ENCODE results near the gene ZDHHC20. TPM values are rescaled to one million over a fixed set of nuclear protein-coding genes. Genes with fewer than 3 reads are reported as not detected.

The ZDHHC20 gene
- total RNA-seq, 1 donor from 2014 or later, result 64.7 TPM

DNA sequence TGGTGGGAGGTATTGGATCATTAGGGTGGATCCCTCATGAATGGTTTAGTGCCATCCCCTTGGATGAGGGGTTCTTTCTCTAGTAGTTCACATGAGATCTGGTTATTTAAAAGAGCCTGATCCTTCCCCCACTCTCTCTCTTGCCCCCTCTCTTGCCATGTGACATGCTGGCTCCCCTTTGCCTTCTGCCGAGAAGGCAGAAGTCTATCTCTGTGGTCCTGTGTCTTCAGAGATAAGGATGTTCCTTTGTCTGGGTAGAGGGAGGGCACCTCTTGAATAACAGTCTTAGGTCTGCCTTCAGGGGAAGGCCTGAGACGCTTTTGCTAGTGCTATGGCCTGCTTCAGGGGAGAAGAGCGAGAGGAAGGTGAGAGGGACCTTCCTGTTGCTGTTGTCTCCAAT, 2.0 kb upstream of the ZDHHC20 start:
- Mint-ChIP-seq H3K4me1 (peaks cover 18% of the 10 kb centered on the region), H3K27ac (no peak overlapping the region), H3K27me3 (peaks cover 6% of the 10 kb centered on the region), H3K4me3 (no peak overlapping the region), H3K36me3 (ENCODE audit: low read depth) (peaks cover 3% of the 10 kb centered on the region), H3K9me3 (no peaks in the 10 kb centered on the region)
- intact Hi-C loops (cut with micrococcal nuclease), result no loop called here
- no peak for DNase-seq

- H3K27ac Mint-ChIP-seq, result peak overlapping the region; percentile 93
- peaks cover 27% of the 10 kb centered on the region for H3K4me1 Mint-ChIP-seq
- H3K36me3 Mint-ChIP-seq (ENCODE audit: low read depth), result peaks cover 14% of the 10 kb centered on the region
- H3K27me3 Mint-ChIP-seq, result no peaks in the 10 kb centered on the region
- DNase-seq, result peak; percentile 83
- intact Hi-C loops (cut with micrococcal nuclease), result loop anchor here (1.0 to 10.0 kb wide), 5 partner anchors 23 to 1044 kb away; partner anchors contain the start of genes MRPL57 and SKA3
- H3K9me3 Mint-ChIP-seq, result no peaks in the 10 kb centered on the region
- H3K4me3 Mint-ChIP-seq, result peak overlapping the region; percentile 94
Measured at GRCh38 chr13:21458451-21458812, 671 bp downstream of the ZDHHC20 start.

DNA sequence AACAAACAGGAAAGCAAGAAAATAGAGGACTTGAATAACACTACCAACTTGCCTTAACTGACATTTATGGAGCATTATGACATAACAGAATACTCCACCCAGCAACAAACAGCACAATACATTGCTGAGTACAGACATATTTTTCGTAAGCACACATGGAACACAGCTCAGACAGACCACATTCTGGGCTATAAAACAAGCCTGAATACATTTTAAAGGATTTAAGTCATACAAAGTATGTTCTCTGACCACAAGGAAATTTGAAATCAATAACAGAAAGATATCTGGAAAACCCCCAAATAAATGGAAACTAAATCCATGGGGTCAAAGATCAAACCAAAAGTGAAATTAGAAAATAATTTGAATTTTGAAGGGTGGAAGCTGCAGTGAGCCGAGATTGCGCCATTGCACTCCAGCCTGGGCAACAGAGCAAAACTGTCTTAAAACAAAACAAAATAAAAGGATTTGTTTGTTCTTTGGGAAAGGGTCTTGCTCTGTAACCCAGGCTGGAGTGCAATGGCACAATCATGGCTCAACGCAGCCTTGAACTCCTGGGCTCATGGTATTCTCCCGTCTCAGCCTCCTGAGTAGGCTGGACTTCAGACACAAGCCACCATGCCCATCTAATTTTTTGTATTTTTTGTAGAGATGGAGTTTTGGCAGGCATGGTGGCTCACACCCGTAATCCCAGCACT, 5.6 kb downstream of the ZDHHC20 start:
- Mint-ChIP-seq H3K4me1 (peaks cover 33% of the 10 kb centered on the region), H3K27me3 (no peaks in the 10 kb centered on the region), H3K36me3 (ENCODE audit: low read depth) (peaks cover 37% of the 10 kb centered on the region), H3K9me3 (no peaks in the 10 kb centered on the region), H3K4me3 (no peak overlapping the region), H3K27ac (no peak overlapping the region)
- no peak for DNase-seq
- intact Hi-C loops (cut with micrococcal nuclease), result loop anchor here (10.0 kb wide), 1 partner anchor 1039 kb away; no protein-coding TSS in a partner anchor

- H3K27ac Mint-ChIP-seq, result no peak overlapping the region
- H3K36me3 Mint-ChIP-seq (ENCODE audit: low read depth), result peaks cover 41% of the 10 kb centered on the region
- no peaks in the 10 kb centered on the region for H3K9me3 Mint-ChIP-seq
- no peak overlapping the region for H3K4me3 Mint-ChIP-seq
- intact Hi-C loops (cut with micrococcal nuclease), result loop anchor here (10.0 kb wide), 1 partner anchor 1036 kb away; no protein-coding TSS in a partner anchor
- no peak for DNase-seq
- peaks cover 25% of the 10 kb centered on the region for H3K4me1 Mint-ChIP-seq
- H3K27me3 Mint-ChIP-seq, result no peaks in the 10 kb centered on the region
Measured at GRCh38 chr13:21450936-21451335, 8.2 kb downstream of the ZDHHC20 start.

DNA sequence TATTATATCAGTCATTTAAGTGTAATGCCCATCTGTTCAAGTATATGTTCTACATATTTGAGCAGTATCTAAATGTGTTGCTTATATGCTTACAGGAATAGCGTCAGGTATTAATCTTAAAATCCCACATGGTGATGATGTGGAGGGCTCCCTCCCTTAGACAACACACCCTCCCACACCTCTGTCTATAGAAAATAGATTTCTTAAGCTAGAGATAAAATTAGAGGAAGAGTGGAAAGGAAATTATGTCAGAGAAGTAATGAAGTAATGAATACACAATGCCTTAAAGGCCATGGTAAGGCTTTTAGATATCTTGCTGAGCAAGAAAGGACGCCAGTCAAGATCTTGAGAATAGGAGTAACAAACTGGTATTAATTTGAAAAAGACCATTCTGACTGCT, 12.4 kb downstream of the ZDHHC20 start:
- Mint-ChIP-seq H3K4me1 (peaks cover 16% of the 10 kb centered on the region), H3K36me3 (ENCODE audit: low read depth) (peaks cover 25% of the 10 kb centered on the region), H3K27me3 (no peaks in the 10 kb centered on the region), H3K4me3 (no peak overlapping the region), H3K9me3 (peaks cover 3% of the 10 kb centered on the region), H3K27ac (no peak overlapping the region)
- DNase-seq, result no peak
- intact Hi-C loops (cut with micrococcal nuclease), result no loop called here

- Mint-ChIP-seq H3K4me3 (no peak overlapping the region), H3K4me1 (peaks cover 19% of the 10 kb centered on the region), H3K27me3 (no peaks in the 10 kb centered on the region), H3K27ac (no peak overlapping the region), H3K36me3 (ENCODE audit: low read depth) (peaks cover 24% of the 10 kb centered on the region), H3K9me3 (peaks cover 4% of the 10 kb centered on the region)
- no peak for DNase-seq
- intact Hi-C loops (cut with micrococcal nuclease), result no loop called here
Measured at GRCh38 chr13:21445759-21446158, 13.3 kb downstream of the ZDHHC20 start.

DNA sequence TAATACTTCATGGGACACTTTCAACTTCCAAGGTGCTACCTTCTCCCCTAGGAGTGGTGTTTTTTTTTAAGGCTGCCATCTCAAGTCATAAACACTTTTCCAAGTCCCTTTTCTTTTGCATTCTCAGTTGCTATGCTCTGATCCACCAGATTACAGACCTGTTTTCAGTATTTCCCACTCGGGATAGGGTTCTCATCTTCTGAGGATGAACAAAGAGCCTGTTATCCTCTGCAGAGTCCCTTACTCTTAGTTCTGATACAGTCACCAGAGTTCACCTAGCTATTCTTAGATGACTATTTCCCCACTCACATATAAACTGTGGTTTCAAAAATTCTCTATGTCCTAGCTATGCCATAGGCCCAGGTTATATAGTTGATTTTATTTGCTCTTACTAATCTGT, 15.9 kb downstream of the ZDHHC20 start:
- Mint-ChIP-seq H3K27me3 (no peaks in the 10 kb centered on the region), H3K4me1 (peaks cover 23% of the 10 kb centered on the region), H3K27ac (no peak overlapping the region), H3K36me3 (ENCODE audit: low read depth) (peaks cover 25% of the 10 kb centered on the region), H3K9me3 (peaks cover 6% of the 10 kb centered on the region), H3K4me3 (no peak overlapping the region)
- no peak for DNase-seq
- intact Hi-C loops (cut with micrococcal nuclease), result no loop called here

DNA sequence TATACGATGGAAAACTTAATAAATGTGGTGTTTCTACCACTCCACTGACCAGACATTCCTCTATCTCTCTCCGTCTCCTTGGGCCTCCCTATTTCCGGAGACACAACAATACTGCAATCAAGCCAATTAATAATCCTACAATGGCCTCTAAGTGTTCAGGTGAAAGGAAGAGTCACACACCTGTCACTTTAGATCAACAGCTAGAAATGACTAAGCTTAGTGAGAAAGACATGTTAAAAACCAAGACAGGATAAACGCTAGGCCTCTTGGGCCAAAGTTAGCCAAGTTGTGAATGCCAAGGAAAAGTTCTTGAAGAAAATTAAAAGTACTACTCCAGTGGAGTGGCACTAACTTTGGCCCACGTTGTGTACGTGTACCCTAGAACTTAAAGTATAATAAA, 22.5 kb downstream of the ZDHHC20 start:
- Mint-ChIP-seq H3K4me3 (peak overlapping the region; percentile 15), H3K27me3 (no peaks in the 10 kb centered on the region), H3K27ac (peak overlapping the region; percentile 76), H3K9me3 (peaks cover 11% of the 10 kb centered on the region), H3K4me1 (peaks cover 31% of the 10 kb centered on the region), H3K36me3 (ENCODE audit: low read depth) (peaks cover 30% of the 10 kb centered on the region)
- no peak for DNase-seq
- intact Hi-C loops (cut with micrococcal nuclease), result loop anchor here (5.0 kb wide), 1 partner anchor 39 kb away; no protein-coding TSS in a partner anchor

- DNase-seq, result peak; percentile 85
- Mint-ChIP-seq H3K9me3 (peaks cover 11% of the 10 kb centered on the region), H3K27me3 (no peaks in the 10 kb centered on the region), H3K4me1 (peaks cover 31% of the 10 kb centered on the region), H3K27ac (peak overlapping the region; percentile 83), H3K36me3 (ENCODE audit: low read depth) (peaks cover 38% of the 10 kb centered on the region), H3K4me3 (peak overlapping the region; percentile 52)
- intact Hi-C loops (cut with micrococcal nuclease), result loop anchor here (1.0 to 5.0 kb wide), 2 partner anchors 23 to 38 kb away; no protein-coding TSS in a partner anchor
Measured at GRCh38 chr13:21435687-21436151, 23.4 kb downstream of the ZDHHC20 start.

DNA sequence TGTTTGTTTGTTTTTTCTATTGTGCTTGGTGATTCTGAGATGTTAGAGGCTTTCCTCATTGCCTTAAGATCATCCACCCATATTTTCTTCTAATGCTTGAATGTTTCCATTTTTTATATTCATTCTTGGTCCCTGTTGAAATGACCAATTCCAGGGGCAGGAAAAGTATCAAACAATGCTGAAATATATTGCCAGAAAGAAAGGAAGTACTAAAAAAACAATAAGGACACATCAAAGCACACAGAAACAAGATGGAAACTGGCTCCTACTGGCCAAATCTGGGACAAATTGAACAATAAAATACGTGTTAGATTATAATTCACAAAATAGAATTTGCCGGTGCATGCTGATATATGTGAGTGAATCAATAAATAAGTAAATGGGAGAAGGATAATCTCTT, 23.9 kb downstream of the ZDHHC20 start:
- no peak for DNase-seq
- H3K4me3 Mint-ChIP-seq, result peak overlapping the region; percentile 52
- peaks cover 43% of the 10 kb centered on the region for H3K36me3 Mint-ChIP-seq (ENCODE audit: low read depth)
- H3K27ac Mint-ChIP-seq, result peak overlapping the region; percentile 83
- H3K9me3 Mint-ChIP-seq, result peaks cover 13% of the 10 kb centered on the region
- no peaks in the 10 kb centered on the region for H3K27me3 Mint-ChIP-seq
- peaks cover 31% of the 10 kb centered on the region for H3K4me1 Mint-ChIP-seq
- intact Hi-C loops (cut with micrococcal nuclease), result loop anchor here (1.0 to 5.0 kb wide), 2 partner anchors 23 to 38 kb away; no protein-coding TSS in a partner anchor

DNA sequence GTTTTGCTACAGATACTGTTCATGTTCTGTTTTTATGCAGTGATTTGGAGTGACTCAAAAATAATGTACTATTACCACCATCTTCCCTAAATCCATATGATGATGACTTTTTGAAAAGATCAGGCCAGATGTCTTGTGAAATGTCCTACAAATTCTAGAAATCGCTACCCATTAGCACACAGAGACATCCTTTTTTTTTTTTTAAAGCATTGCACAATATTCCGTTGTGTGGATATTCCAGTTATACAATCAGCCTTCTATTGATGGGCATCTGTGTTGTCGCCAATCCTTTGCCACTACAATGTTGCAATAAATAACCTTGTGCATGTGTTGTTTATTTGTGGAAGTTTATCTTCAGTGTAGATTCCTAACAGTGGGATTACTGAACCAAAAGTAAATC, 24.5 kb downstream of the ZDHHC20 start:
- H3K4me1 Mint-ChIP-seq, result peaks cover 31% of the 10 kb centered on the region
- H3K36me3 Mint-ChIP-seq (ENCODE audit: low read depth), result peaks cover 49% of the 10 kb centered on the region
- intact Hi-C loops (cut with micrococcal nuclease), result no loop called here
- no peak overlapping the region for H3K4me3 Mint-ChIP-seq
- peaks cover 18% of the 10 kb centered on the region for H3K9me3 Mint-ChIP-seq
- no peaks in the 10 kb centered on the region for H3K27me3 Mint-ChIP-seq
- no peak overlapping the region for H3K27ac Mint-ChIP-seq
- DNase-seq, result no peak

- intact Hi-C loops (cut with micrococcal nuclease), result no loop called here
Measured at GRCh38 chr13:21429211-21429610, 29.9 kb downstream of the ZDHHC20 start.

DNA sequence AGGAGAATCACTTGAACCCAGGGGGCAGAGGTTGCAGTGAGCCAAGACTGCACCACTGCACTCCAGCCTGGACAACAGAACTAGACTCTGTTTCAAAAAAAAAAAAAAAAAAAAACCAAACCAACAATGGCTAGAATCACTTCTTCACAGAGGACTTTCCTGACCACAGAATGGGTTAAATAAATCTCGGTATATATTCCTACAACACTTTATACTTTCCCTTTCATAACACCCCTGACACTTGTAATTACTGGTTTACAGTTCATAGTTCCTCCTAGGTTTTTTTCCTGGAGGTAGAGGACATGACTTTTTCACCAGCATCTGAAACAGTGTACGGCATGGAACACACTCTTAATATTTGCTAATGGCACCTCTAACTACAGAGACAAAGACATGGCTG, 31.4 kb downstream of the ZDHHC20 start:
- Mint-ChIP-seq H3K27ac (no peak overlapping the region), H3K27me3 (no peaks in the 10 kb centered on the region), H3K4me1 (peaks cover 18% of the 10 kb centered on the region), H3K36me3 (ENCODE audit: low read depth) (peaks cover 35% of the 10 kb centered on the region), H3K4me3 (no peak overlapping the region), H3K9me3 (peaks cover 14% of the 10 kb centered on the region)
- intact Hi-C loops (cut with micrococcal nuclease), result no loop called here
- no peak for DNase-seq

More at GRCh38 chr13:21429211-21429610, 29.9 kb downstream of the ZDHHC20 start:
- H3K9me3 Mint-ChIP-seq, result peaks cover 14% of the 10 kb centered on the region
- H3K4me3 Mint-ChIP-seq, result no peak overlapping the region
- H3K27ac Mint-ChIP-seq, result no peak overlapping the region
- H3K4me1 Mint-ChIP-seq, result peaks cover 15% of the 10 kb centered on the region
- DNase-seq, result no peak
- H3K36me3 Mint-ChIP-seq (ENCODE audit: low read depth), result peaks cover 35% of the 10 kb centered on the region
- H3K27me3 Mint-ChIP-seq, result no peaks in the 10 kb centered on the region

DNA sequence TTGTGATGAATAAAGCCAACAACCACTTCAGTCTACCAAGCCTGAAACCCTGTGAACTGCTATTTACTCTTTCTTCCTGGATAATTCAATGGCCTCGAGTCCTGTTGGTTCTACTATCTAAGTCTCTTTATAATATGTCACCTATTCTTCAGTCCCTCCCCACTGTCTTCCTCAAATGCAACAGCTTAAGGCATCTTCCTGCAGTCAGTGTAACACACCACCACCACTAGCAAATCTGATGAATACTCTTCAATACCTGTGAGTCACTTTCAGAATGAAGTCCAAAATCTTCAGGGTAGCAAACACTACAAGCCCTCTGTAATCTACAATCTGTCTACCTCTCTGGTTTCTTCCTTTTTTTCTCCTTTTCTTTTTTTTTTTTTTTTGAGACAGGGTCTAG, 32.9 kb downstream of the ZDHHC20 start:
- H3K36me3 Mint-ChIP-seq (ENCODE audit: low read depth), result peaks cover 34% of the 10 kb centered on the region
- H3K27ac Mint-ChIP-seq, result no peak overlapping the region
- H3K9me3 Mint-ChIP-seq, result peaks cover 14% of the 10 kb centered on the region
- intact Hi-C loops (cut with micrococcal nuclease), result no loop called here
- H3K4me1 Mint-ChIP-seq, result peaks cover 18% of the 10 kb centered on the region
- H3K4me3 Mint-ChIP-seq, result no peak overlapping the region
- H3K27me3 Mint-ChIP-seq, result no peaks in the 10 kb centered on the region
- no peak for DNase-seq
